ENCODE measurements around the gene CPT1B.
"Not testable (repeated sequence)": the region's sequence is repeated elsewhere in the genome, so short reads cannot be mapped to it uniquely, and the experiment has no call there.

Gene CPT1B

GRCh38 chr22:50577987-50578775 lies at the start of gene CPT1B:
TSS of gene CPT1B (minus strand) at chr22:50578427. CDS start at chr22:50577915, 512 bp downstream.
- no peak for DNase-seq

GRCh38 chr22:50626850-50627641 lies 48.8 kb upstream of the CPT1B start:
- no peak for DNase-seq

GRCh38 chr22:50626314-50626849 lies 48.2 kb upstream of the CPT1B start:
- no peak for DNase-seq

- DNase-seq, result no peak
These were observed 47.5 kb upstream of the CPT1B start for GRCh38 chr22:50625568-50626313.

GRCh38 chr22:50625131-50625567 lies 46.9 kb upstream of the CPT1B start:
- DNase-seq, result no peak

- DNase-seq, result no peak
These were observed 46.3 kb upstream of the CPT1B start for GRCh38 chr22:50624347-50625130.

- DNase-seq, result no peak
These were observed 44.6 kb upstream of the CPT1B start for GRCh38 chr22:50622723-50623327.

- DNase-seq, result no peak
These were observed 43.9 kb upstream of the CPT1B start for GRCh38 chr22:50621948-50622722.

GRCh38 chr22:50621356-50621880 lies 43.2 kb upstream of the CPT1B start:
- peak; percentile 49 for DNase-seq

GRCh38 chr22:50620593-50621355 lies 42.5 kb upstream of the CPT1B start:
- peak; percentile 84 for DNase-seq

- DNase-seq, result not testable (repeated sequence)
These were observed 36.1 kb upstream of the CPT1B start for GRCh38 chr22:50614296-50614695.

GRCh38 chr22:50613291-50613981 lies 35.2 kb upstream of the CPT1B start:
- DNase-seq, result no peak

- DNase-seq, result no peak
These were observed 34.4 kb upstream of the CPT1B start for GRCh38 chr22:50612528-50613221.

- DNase-seq, result no peak
These were observed 33.9 kb upstream of the CPT1B start for GRCh38 chr22:50612168-50612527.

- DNase-seq, result no peak
These were observed 33.3 kb upstream of the CPT1B start for GRCh38 chr22:50611341-50612060.

GRCh38 chr22:50610581-50610980 lies 32.4 kb upstream of the CPT1B start:
- DNase-seq, result no peak

- DNase-seq, result no peak
These were observed 31.8 kb upstream of the CPT1B start for GRCh38 chr22:50610041-50610451.

GRCh38 chr22:50609599-50609998 lies 31.4 kb upstream of the CPT1B start:
- DNase-seq, result no peak

All from activated naive CD4-positive, alpha-beta T cell treated with anti-CD3 and anti-CD28 coated beads, Interleukin-2, amount 50 U/mL, for 16 hours (primary cell).